GM19025 (cell line): Measurements from ENCODE around the gene TMEM97.

Experiments
- ATAC-seq: cut with Tn5 transposase; IDR thresholded peaks from one replicate; pipeline ENCODE4 v1.9.1; 2021; ENCODE audit warnings: mild to moderate bottlenecking, low read depth, moderate library complexity; ENCODE audit not compliant: unreplicated experiment

TMEM97 gene

DNA sequence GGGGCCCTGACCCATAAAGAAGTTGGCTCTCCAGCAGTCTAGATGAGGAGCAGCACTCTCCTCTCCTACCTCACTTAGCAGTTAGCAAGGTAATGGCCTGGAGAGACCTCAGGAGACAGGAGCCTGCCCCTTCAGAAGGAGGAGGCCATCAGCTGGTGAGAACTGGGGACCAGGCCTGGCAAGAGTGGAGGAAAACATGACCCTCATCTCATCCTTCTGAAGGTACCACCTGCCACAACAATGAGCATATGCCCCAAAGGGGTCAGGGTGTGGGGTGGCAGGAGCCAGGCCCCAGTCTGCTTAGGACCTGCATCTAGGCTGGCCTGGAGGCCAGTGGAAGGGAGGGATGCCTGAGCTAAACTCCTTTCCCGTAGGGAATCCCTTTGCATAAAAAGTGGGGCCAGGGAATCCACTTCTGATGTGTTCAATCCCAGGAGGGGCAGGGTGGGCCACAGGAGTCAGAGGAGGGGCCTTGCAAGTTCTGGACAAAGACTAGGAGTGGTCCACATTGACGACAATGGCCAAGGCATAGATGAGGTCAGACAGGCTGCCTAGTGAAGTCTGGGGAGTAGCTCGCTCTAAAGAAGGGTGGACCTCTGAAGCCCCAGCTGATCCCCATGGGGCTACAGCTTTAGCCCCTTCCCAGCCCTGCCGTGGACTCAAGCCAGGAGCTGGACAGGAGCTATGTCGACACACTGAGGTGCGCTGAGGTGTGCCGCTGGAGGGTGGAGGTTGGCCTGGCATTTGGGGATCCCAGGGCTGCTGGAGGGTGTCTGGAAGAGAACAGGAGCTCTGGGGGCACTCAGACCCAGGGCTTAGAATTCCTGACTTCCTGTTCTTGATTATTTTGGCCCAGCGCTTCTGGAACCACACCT is 45.0 kb downstream of the TMEM97 start:
- no peak for ATAC-seq

GRCh38 chr17:28364665-28365363 is 45.8 kb downstream of the TMEM97 start, which contains the start of gene SEBOX:
Gene SEBOX, minus strand, starts transcription at chr17:28365199. Its CDS starts 48 bp downstream, at chr17:28365151.
- no peak for ATAC-seq

DNA sequence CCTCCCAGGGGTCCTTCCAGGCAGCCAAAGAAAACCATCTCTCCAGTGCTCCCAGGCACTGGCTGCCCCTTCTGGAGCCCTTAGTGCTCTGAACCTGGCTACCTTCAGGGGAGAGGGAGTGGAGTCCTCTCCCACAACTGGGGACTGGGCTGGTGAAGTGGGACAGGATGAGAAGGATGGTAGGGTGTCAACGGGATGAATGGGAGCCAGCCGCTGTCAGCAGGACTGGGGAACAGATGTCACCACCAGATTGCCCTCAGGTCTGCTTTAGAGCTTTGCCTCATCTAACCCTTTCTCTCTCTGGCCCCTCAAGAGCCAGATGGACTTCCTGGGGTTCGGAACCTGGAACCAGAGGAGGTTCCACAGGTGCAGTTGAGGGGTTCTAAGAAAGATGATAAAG is 46.5 kb downstream of the TMEM97 start:
- ATAC-seq: no peak

DNA sequence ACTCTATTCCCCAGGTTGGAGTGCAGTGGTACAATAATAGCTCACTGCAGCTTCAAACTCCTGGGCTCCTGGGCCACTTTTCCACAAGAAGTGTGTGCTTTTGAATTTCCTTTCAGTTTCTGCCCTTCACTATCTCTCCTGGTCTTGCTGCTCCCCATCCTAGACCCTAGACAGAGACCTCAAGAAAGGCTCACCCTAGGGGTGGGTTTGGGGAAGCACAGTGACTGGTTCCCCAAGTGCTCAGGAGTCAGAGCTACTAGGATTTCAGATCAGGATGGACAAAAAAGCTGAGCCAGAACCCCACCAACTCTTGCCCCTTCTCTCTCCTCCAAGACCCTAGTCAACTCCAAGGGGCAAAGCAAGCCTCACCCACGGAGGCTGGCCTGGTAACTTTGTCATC is 47.6 kb downstream of the TMEM97 start:
- ATAC-seq: no peak

- ATAC-seq: no peak
Measured at GRCh38 chr17:28367641-28368305, 48.8 kb downstream of the TMEM97 start.

- no peak for ATAC-seq
Measured at GRCh38 chr17:28368306-28368831, 49.4 kb downstream of the TMEM97 start.

DNA sequence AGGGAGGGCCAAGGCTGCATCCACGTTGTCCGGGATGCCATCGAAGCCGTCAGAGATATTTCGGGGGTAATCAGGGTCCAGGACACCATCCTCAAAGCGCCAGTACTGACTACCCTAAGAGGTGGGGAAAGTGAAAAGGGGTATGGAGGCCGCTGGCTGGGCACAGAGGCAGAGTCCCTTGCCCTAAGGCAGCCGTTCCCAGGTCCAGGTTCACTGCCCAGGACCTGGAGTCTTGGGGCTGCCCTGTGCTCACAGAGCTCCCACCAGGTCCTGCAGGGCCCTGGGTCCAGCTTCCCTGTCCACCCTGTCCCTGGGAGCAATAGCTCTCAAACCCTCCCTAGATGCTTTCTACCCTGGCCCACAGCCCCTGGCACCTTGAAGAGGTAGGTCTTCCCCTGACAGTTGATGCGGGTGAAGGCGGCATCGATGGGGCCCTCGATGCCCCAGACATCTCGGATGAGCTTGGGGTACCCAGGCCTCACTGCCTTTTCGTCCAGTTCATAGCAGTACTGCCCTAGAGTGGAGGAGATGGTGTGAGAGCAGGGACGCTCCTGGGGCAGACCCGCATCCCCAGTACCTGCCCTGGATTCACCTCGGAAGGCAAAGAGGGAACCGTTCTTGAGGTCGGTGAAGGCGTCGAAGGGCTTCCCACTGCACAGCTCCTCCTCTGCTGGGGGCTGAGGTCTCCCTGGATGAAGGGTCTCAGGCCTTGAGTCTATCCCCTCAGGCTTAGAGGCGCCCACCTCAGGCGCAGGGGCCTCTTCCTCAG is 50.1 kb downstream of the TMEM97 start:
- ATAC-seq: no peak

GRCh38 chr17:28369684-28370034 is 50.7 kb downstream of the TMEM97 start:
- no peak for ATAC-seq

- no peak for ATAC-seq
Measured at GRCh38 chr17:28370035-28370743, 51.2 kb downstream of the TMEM97 start, which contains the start of gene VTN. Gene VTN, minus strand, starts transcription at chr17:28370307. Its CDS starts 104 bp downstream, at chr17:28370203.

DNA sequence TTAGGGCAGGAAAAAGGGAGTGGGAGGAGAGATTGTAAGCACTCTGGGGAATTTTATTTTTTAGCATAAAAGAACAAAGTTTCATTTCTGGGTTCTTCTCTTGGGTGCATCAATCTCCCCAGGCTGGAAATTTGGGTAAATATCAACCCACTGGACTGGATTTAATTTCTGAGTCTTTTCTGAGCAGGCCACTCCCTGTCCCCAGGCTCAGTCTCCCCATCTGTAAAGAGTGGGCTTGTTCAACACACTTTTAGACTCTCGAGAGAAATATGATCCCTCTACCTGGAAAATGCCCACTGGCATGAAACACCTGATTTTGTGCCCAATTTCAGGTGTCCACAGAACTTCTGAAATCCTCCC is 51.7 kb downstream of the TMEM97 start:
- no peak for ATAC-seq

DNA sequence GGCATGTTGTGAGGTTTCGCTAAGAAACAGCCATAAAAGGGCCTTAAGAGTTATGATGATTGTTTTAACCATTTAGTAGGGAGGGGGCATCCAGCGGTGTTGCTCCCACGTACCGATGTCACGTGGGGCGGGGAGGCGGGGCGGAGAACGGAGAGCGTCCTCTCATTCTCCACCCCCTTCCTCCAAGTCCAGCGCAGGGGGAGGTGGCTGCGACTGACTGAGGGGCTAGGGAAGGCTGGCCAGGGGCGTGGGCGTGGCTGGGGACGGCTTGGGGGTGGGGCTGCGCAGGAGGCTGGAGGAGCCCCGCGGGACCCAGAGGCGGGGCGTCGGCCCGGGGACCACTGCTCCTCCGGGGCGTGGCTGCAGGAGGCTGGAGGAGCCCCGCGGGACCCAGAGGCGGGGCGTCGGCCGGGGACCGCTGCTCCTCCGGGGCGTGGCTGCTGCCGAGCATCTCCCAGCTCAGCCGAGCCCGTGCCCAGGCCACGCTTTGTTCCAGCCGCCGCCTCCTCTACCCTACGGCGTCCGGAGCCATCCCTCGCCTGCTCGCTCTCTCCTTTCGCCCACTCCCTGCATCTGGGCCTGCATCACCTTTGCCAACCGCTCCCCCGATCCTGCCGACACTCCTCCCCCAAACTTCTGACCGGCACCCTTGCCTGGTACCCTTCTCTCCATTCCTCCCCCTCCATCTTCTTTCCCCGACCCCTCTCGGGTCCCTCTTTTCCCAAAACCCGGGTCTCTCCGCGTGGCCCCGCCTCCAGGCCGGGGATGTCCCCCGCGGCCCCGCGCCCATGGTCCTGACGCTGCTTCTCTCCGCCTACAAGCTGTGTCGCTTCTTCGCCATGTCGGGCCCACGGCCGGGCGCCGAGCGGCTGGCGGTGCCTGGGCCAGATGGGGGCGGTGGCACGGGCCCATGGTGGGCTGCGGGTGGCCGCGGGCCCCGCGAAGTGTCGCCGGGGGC is 52.5 kb downstream of the TMEM97 start, which contains the start of gene SARM1:
SARM1 (plus strand) TSS at position 450 of the 958 bp plus-strand sequence; CDS start at position 789, 339 bp downstream.
- peak; percentile 83 for ATAC-seq

DNA sequence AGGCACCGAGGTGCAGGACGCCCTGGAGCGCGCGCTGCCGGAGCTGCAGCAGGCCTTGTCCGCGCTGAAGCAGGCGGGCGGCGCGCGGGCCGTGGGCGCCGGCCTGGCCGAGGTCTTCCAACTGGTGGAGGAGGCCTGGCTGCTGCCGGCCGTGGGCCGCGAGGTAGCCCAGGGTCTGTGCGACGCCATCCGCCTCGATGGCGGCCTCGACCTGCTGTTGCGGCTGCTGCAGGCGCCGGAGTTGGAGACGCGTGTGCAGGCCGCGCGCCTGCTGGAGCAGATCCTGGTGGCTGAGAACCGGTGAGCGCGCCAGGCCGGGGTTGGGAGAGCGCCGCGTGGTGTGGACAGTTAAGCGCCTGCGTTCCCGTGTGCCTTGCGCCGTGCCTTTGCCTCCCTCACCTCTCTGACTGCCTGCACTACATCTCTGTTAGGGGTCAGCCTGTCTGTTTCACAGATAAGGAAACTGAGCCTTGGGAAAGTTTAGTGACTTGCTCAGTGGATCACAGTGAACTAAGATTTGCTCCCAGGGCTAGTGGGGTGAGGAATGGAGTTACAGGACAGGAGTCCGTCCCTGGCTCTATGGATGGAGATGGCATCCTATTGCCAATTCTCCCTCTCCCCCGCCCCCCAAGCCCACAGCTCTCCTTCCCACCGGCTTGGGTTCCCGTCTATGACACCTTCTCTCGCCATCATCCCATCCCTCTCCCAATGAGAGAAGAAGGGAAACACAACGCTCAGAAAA is 53.4 kb downstream of the TMEM97 start:
- ATAC-seq: peak; percentile 8

DNA sequence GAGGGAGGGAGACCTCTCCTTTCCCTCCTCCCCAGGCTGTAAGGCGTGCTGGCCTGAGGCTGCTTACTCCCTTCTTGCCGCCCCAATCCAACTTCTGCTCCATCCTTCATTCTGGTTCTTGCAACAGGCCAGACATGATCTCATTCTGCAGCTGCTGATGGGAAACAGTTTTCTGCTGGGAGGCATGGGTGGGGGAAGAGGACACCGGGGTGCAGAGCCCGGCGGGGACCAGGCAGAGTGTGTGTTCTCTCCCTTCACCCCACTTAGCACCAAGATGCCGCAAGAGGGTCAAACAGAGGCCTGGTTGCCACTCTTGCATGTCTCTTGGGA is 53.9 kb downstream of the TMEM97 start:
- no peak for ATAC-seq
